Activated T-helper 17 cell treated with anti-CD3 and anti-CD28 coated beads, Interleukin-2, amount 50 U/mL, for 72 hours (primary cell): ENCODE results near the gene VPS45. TPM values are rescaled to one million over a fixed set of nuclear protein-coding genes. Genes with fewer than 3 reads are reported as not detected.
A peak's percentile ranks its signal among the peaks of the same experiment; 100 is the strongest.

Experiments
- ATAC-seq: fragments of 150-1000 bp; cut with Tn5 transposase; replicated peaks from 2 replicates; pipeline ENCODE4 v1.10.0; 2021; ENCODE audit warnings: mild to moderate bottlenecking, moderate library complexity
- H3K27ac Mint-ChIP-seq: one replicate; pipeline ENCODE4 v1.8.0; 2022; ENCODE audit warnings: mixed read lengths
- H3K27me3 Mint-ChIP-seq: one replicate; pipeline ENCODE4 v1.8.0; 2022; ENCODE audit warnings: mixed read lengths
- H3K36me3 Mint-ChIP-seq: one replicate; pipeline ENCODE4 v1.8.0; 2022; ENCODE audit warnings: low read depth, mild to moderate bottlenecking, mixed read lengths
- H3K4me1 Mint-ChIP-seq: one replicate; pipeline ENCODE4 v1.8.0; 2022; ENCODE audit warnings: mixed read lengths
- H3K4me3 Mint-ChIP-seq: one replicate; pipeline ENCODE4 v1.8.0; 2022; ENCODE audit warnings: mild to moderate bottlenecking, mixed read lengths
- H3K9me3 Mint-ChIP-seq: one replicate; pipeline ENCODE4 v1.8.0; 2022; ENCODE audit warnings: mixed read lengths
- total RNA-seq, 2 donors: library from RNA; stranded (reverse); gene quantifications; one replicate each; pipeline ENCODE4 v1.2.3, GENCODE V29; 2022

Gene VPS45
- total RNA-seq, 2 donors from 2014 or later: 24.7 to 26.9 TPM

GRCh38 chr1:150089846-150090520, 22.4 kb downstream of the VPS45 start:
- peaks cover 48% of the 10 kb centered on the region for H3K36me3 Mint-ChIP-seq
- H3K4me3 Mint-ChIP-seq: no peak overlapping the region
- H3K27ac Mint-ChIP-seq: no peak overlapping the region
- H3K4me1 Mint-ChIP-seq: peaks cover 4% of the 10 kb centered on the region
- no peaks in the 10 kb centered on the region for H3K27me3 Mint-ChIP-seq
- H3K9me3 Mint-ChIP-seq: no peaks in the 10 kb centered on the region
- no peak for ATAC-seq

GRCh38 chr1:150092180-150092791, 24.7 kb downstream of the VPS45 start:
- peaks cover 4% of the 10 kb centered on the region for H3K4me1 Mint-ChIP-seq
- H3K9me3 Mint-ChIP-seq: no peaks in the 10 kb centered on the region
- H3K36me3 Mint-ChIP-seq: peaks cover 29% of the 10 kb centered on the region
- ATAC-seq: no peak
- H3K4me3 Mint-ChIP-seq: peak overlapping the region; percentile 17
- H3K27ac Mint-ChIP-seq: no peak overlapping the region
- no peaks in the 10 kb centered on the region for H3K27me3 Mint-ChIP-seq

- H3K27ac Mint-ChIP-seq: no peak overlapping the region
- H3K9me3 Mint-ChIP-seq: no peaks in the 10 kb centered on the region
- no peak overlapping the region for H3K4me3 Mint-ChIP-seq
- no peaks in the 10 kb centered on the region for H3K27me3 Mint-ChIP-seq
- H3K4me1 Mint-ChIP-seq: peaks cover 4% of the 10 kb centered on the region
- no peak for ATAC-seq
- H3K36me3 Mint-ChIP-seq: peaks cover 15% of the 10 kb centered on the region
These were observed 26.2 kb downstream of the VPS45 start for GRCh38 chr1:150093805-150094204.

- Mint-ChIP-seq H3K36me3 (peaks cover 11% of the 10 kb centered on the region), H3K4me1 (peaks cover 4% of the 10 kb centered on the region), H3K27ac (no peak overlapping the region), H3K27me3 (no peaks in the 10 kb centered on the region), H3K9me3 (no peaks in the 10 kb centered on the region), H3K4me3 (no peak overlapping the region)
- ATAC-seq: no peak
These were observed 27.2 kb downstream of the VPS45 start for GRCh38 chr1:150094734-150095265.

GRCh38 chr1:150102986-150103385, 35.4 kb downstream of the VPS45 start:
- Mint-ChIP-seq H3K36me3 (peaks cover 5% of the 10 kb centered on the region), H3K4me1 (peaks cover 48% of the 10 kb centered on the region), H3K4me3 (no peak overlapping the region), H3K9me3 (peaks cover 4% of the 10 kb centered on the region), H3K27me3 (no peaks in the 10 kb centered on the region), H3K27ac (peak overlapping the region; percentile 72)
- ATAC-seq: no peak

GRCh38 chr1:150106341-150106740, 38.8 kb downstream of the VPS45 start:
- Mint-ChIP-seq H3K27me3 (no peaks in the 10 kb centered on the region), H3K36me3 (no peaks in the 10 kb centered on the region), H3K4me3 (peak overlapping the region; percentile 58), H3K4me1 (peaks cover 69% of the 10 kb centered on the region), H3K9me3 (peaks cover 4% of the 10 kb centered on the region), H3K27ac (peak overlapping the region; percentile 83)
- peak; percentile 90 for ATAC-seq

GRCh38 chr1:150109586-150109985, 42.0 kb downstream of the VPS45 start:
- Mint-ChIP-seq H3K27ac (peak overlapping the region; percentile 87), H3K4me1 (peaks cover 57% of the 10 kb centered on the region), H3K9me3 (no peaks in the 10 kb centered on the region), H3K27me3 (no peaks in the 10 kb centered on the region), H3K36me3 (peaks cover 13% of the 10 kb centered on the region), H3K4me3 (peak overlapping the region; percentile 80)
- ATAC-seq: peak; percentile 59

GRCh38 chr1:150110116-150110515, 42.5 kb downstream of the VPS45 start:
- Mint-ChIP-seq H3K27ac (peak overlapping the region; percentile 87), H3K36me3 (peaks cover 17% of the 10 kb centered on the region), H3K9me3 (peaks cover 3% of the 10 kb centered on the region), H3K4me3 (peak overlapping the region; percentile 80), H3K27me3 (no peaks in the 10 kb centered on the region), H3K4me1 (peaks cover 54% of the 10 kb centered on the region)
- no peak for ATAC-seq

- Mint-ChIP-seq H3K4me3 (peak overlapping the region; percentile 80), H3K9me3 (peaks cover 7% of the 10 kb centered on the region), H3K36me3 (peaks cover 24% of the 10 kb centered on the region), H3K4me1 (peaks cover 38% of the 10 kb centered on the region), H3K27me3 (no peaks in the 10 kb centered on the region), H3K27ac (peak overlapping the region; percentile 87)
- ATAC-seq: peak; percentile 66
These were observed 44.1 kb downstream of the VPS45 start for GRCh38 chr1:150111670-150112069.

- H3K27ac Mint-ChIP-seq: peak overlapping the region; percentile 18
- peaks cover 9% of the 10 kb centered on the region for H3K4me1 Mint-ChIP-seq
- peaks cover 24% of the 10 kb centered on the region for H3K36me3 Mint-ChIP-seq
- no peaks in the 10 kb centered on the region for H3K27me3 Mint-ChIP-seq
- ATAC-seq: no peak
- peaks cover 7% of the 10 kb centered on the region for H3K9me3 Mint-ChIP-seq
- no peak overlapping the region for H3K4me3 Mint-ChIP-seq
These were observed 47.5 kb downstream of the VPS45 start for GRCh38 chr1:150115121-150115520.

GRCh38 chr1:150118716-150119115, 51.1 kb downstream of the VPS45 start:
- Mint-ChIP-seq H3K4me3 (no peak overlapping the region), H3K36me3 (peaks cover 18% of the 10 kb centered on the region), H3K27ac (no peak overlapping the region), H3K4me1 (peaks cover 11% of the 10 kb centered on the region), H3K27me3 (no peaks in the 10 kb centered on the region), H3K9me3 (peaks cover 7% of the 10 kb centered on the region)
- ATAC-seq: no peak

- Mint-ChIP-seq H3K27ac (peak overlapping the region; percentile 39), H3K36me3 (no peaks in the 10 kb centered on the region)
These were observed 53.8 kb downstream of the VPS45 start for GRCh38 chr1:150121236-150121862.

GRCh38 chr1:150126811-150127210, 59.2 kb downstream of the VPS45 start:
- no peak for ATAC-seq

More at GRCh38 chr1:150121236-150121862, 53.8 kb downstream of the VPS45 start:
- no peaks in the 10 kb centered on the region for H3K9me3 Mint-ChIP-seq
- H3K27me3 Mint-ChIP-seq: no peaks in the 10 kb centered on the region
- peak overlapping the region; percentile 17 for H3K4me3 Mint-ChIP-seq
- H3K4me1 Mint-ChIP-seq: peaks cover 11% of the 10 kb centered on the region
- peak; percentile 42 for ATAC-seq

GRCh38 chr1:150127464-150127863, 59.9 kb downstream of the VPS45 start:
- Mint-ChIP-seq H3K9me3 (no peaks in the 10 kb centered on the region), H3K36me3 (peaks cover 12% of the 10 kb centered on the region), H3K27ac (peak overlapping the region; percentile 69), H3K4me3 (peak overlapping the region; percentile 29), H3K27me3 (no peaks in the 10 kb centered on the region), H3K4me1 (peaks cover 5% of the 10 kb centered on the region)
- peak; percentile 56 for ATAC-seq

More at GRCh38 chr1:150126811-150127210, 59.2 kb downstream of the VPS45 start:
- Mint-ChIP-seq H3K27ac (no peak overlapping the region), H3K4me1 (peaks cover 8% of the 10 kb centered on the region), H3K4me3 (no peak overlapping the region), H3K27me3 (no peaks in the 10 kb centered on the region), H3K9me3 (no peaks in the 10 kb centered on the region), H3K36me3 (peaks cover 12% of the 10 kb centered on the region)
